ENCODE data around the gene EDRF1. TPM values are rescaled to one million over a fixed set of nuclear protein-coding genes. Genes with fewer than 3 reads are reported as not detected.

Gene EDRF1
- total and polyA plus RNA-seq, 2 of the 8 experiments (the other 6 are each of a cell fraction or from before 2014, with no cell fraction given) = 19.9 to 37.8 TPM

DNA sequence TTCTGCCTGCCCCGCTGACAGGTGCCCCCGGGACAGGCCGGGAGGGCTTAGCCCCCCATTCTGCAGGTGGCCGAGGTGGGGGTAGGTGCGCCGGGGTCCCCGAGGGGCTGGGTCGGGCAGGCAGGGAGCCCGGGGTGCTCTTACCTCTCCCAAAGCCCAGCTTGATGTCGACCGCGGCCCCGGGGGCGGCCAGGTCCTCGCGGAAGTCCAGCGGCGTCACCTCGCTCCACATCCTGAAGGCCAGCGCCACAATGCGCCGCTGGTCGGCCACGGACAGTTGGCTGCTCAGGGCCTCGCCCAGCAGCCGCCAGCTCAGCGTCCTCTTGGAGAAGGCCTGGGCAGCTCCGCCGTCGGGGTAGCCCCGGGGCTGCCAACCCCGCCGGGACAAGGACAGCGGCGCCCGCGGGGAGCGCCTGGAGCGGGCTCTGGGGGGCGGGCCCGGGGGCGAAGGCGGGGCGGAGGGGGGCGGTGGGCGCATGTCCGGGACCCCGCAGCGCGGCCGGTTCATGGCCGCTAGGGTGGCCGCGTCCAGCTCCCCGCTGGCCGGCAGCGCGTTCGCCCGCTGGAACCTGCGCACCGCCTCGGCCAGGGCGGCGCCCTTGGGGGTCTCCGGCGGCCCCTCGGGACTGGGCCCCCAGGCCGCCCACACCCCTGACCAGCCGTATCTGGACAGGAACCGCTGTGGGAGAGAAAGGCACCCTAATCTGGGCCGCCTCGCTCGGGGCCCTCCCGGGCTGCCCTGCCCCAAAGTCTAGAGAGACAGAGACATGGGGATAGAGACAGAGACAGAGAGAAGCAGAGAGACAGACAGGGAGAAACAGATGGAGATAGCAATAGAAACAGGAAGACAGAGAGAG, 54.4 kb downstream of the EDRF1 start (continued):
- no peak for TF ChIP-seq RFX5 (IDR thresholded peaks at IDR 0.05; ENCODE audit: borderline replicate concordance, low read depth, low read length)
- no peak for TF ChIP-seq SP1 (IDR thresholded peaks at IDR 0.05; ENCODE audit: low read depth, low read length)
